Astrocyte (in vitro differentiated cells and primary cell): ENCODE measurements around the gene RAB11FIP4.

Source experiments
- CTCF ChIP-seq: IDR thresholded peaks from 2 replicates; pipeline ENCODE4 v1.5.1; 2011; ENCODE audit warnings: low read depth, mild to moderate bottlenecking, inconsistent platforms, low read length, moderate library complexity; ENCODE audit not compliant: insufficient read depth
- EZH2 ChIP-seq: IDR thresholded peaks from 2 replicates; pipeline ENCODE4 v1.6.1; 2012; ENCODE audit warnings: mild to moderate bottlenecking, low read length, inconsistent platforms; ENCODE audit not compliant: insufficient read depth

DNA sequence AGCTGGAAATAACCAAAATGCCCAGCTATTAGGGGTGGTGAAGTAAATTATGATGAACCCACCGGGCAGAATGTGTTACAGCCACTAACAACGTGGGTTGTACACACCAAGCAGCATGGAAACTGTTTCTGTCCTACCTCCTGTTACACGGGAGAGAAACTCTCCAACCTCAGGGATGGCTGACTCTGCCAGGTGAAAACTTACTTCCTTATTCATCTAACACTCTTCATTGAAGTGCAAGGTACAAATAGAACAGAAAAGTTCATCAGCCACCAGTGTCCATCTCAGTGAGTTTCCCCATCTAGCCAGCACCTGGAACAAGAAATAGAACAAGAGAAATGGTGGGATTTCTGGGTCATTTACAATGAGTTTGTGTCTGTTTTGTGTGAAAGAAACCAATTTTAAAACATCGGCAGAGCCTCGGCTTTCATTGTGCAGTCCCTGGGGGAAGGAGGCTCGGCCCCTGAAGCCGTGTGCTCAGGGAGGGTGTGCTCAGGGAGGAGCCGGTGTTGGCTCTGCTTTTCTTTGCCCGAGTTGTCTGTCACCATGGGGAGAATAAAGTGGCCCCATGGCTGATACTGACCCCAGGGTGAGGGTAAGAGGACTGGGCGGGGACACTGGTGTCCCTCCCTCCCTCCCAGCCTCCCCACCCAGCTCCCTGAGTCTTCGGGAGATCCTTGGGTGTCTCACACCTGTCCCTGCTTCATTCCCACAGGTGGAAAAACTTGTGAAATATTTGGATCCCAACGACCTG is 39.8 kb downstream of the RAB11FIP4 start:
- TF ChIP-seq CTCF (no peak), EZH2 (no peak)
